ENCODE data around the gene IL10RB. TPM values are rescaled to one million over a fixed set of nuclear protein-coding genes. Genes with fewer than 3 reads are reported as not detected.

Gene IL10RB
- total RNA-seq, 3 donors from 2014 or later = 45.3 to 100 (median 77.0) TPM

DNA sequence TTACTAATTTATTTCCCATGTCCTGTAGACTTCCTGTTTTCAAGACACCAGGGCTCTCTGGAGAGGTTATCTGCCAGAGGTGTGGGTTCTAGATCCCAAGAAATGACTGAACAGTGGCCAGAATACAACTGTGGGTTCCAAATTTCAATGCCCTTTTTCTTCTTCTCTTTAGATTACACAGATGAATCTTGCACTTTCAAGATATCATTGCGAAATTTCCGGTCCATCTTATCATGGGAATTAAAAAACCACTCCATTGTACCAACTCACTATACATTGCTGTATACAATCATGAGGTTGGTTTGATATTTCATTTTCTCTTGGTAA is 21.4 kb upstream of the IL10RB start:
- no peaks in the 10 kb centered on the region for H3K4me1 ChIP-seq (ENCODE audit: low read depth)
- H3K4me3 ChIP-seq = no peak overlapping the region
- no peaks in the 10 kb centered on the region for H3K36me3 ChIP-seq (ENCODE audit: low read depth)
- H3K9me3 ChIP-seq = no peaks in the 10 kb centered on the region
- no peak for ATAC-seq
- TF ChIP-seq CTCF (IDR thresholded peaks at IDR 0.05) = no peak
- no peak for DNase-seq
- intact Hi-C loops (cut with DNase I, micrococcal nuclease) = no loop called here

- Histone ChIP-seq H3K4me1 (ENCODE audit: low read depth) (no peaks in the 10 kb centered on the region), H3K4me3 (no peak overlapping the region), H3K36me3 (ENCODE audit: low read depth) (no peaks in the 10 kb centered on the region), H3K9me3 (no peaks in the 10 kb centered on the region)
- ATAC-seq (no peak), DNase-seq (no peak)
- TF ChIP-seq CTCF (IDR thresholded peaks at IDR 0.05) = no peak
- intact Hi-C loops (cut with DNase I, micrococcal nuclease) = no loop called here
These were observed 20.8 kb upstream of the IL10RB start for GRCh38 chr21:33245289-33245918.

DNA sequence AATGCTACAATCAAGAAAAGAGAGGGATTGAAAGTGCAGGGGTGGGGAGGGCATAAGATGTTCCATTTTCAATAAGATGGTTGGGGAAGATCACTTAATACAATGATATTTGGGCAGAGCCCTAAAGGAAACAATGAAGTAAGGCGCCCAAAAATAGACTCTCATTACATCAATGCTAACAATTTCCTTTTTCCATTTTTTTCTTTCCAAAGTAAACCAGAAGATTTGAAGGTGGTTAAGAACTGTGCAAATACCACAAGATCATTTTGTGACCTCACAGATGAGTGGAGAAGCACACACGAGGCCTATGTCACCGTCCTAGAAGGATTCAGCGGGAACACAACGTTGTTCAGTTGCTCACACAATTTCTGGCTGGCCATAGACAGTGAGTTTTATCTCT is 19.7 kb upstream of the IL10RB start:
- intact Hi-C loops (cut with DNase I, micrococcal nuclease) = no loop called here
- Histone ChIP-seq H3K36me3 (ENCODE audit: low read depth) (no peaks in the 10 kb centered on the region), H3K4me1 (ENCODE audit: low read depth) (no peaks in the 10 kb centered on the region), H3K9me3 (no peaks in the 10 kb centered on the region), H3K4me3 (no peak overlapping the region)
- ATAC-seq (no peak), DNase-seq (no peak)
- TF ChIP-seq CTCF (IDR thresholded peaks at IDR 0.05) = no peak

DNA sequence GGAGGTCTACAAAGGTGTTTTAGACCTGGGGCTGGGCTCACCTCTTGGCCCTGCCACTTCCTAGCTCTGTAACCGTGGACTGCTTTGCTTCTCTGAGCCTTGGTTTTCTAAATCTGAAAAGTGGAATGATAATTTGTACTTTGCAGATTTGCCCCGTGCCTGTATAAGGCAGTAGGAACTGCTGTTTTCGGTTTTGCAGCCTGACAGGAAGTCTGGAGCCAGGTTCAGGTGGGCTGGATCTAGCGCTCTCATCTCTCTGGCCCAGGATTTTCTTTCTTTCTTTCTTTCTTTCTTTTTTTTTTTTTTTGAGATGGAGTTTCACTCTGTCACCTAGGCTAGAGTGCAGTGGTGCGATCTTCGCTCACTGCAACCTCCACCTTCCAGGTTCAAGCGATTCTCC is 19.2 kb upstream of the IL10RB start:
- no peak for ATAC-seq
- intact Hi-C loops (cut with DNase I, micrococcal nuclease) = no loop called here

GRCh38 chr21:33247599-33247998 is 18.6 kb upstream of the IL10RB start:
- Histone ChIP-seq H3K4me3 (no peak overlapping the region), H3K36me3 (ENCODE audit: low read depth) (no peaks in the 10 kb centered on the region), H3K4me1 (ENCODE audit: low read depth) (no peaks in the 10 kb centered on the region), H3K9me3 (no peaks in the 10 kb centered on the region)
- DNase-seq = no peak
- no peak for ATAC-seq
- intact Hi-C loops (cut with DNase I, micrococcal nuclease) = no loop called here
- no peak for TF ChIP-seq CTCF (IDR thresholded peaks at IDR 0.05)

More for the DNA sequence above, 19.2 kb upstream of the IL10RB start:
- H3K9me3 ChIP-seq = no peaks in the 10 kb centered on the region
- H3K36me3 ChIP-seq (ENCODE audit: low read depth) = no peaks in the 10 kb centered on the region
- no peak for TF ChIP-seq CTCF (IDR thresholded peaks at IDR 0.05)
- no peak overlapping the region for H3K4me3 ChIP-seq
- H3K4me1 ChIP-seq (ENCODE audit: low read depth) = no peaks in the 10 kb centered on the region
- no peak for DNase-seq

Data from mucosa of descending colon (tissue), 3 donors.